Activated T-cell treated with anti-CD3 and anti-CD28 coated beads, Interleukin-2, amount 50 U/mL, for 72 hours (primary cell): ENCODE results near the gene UBR2. TPM values are rescaled to one million over a fixed set of nuclear protein-coding genes. Genes with fewer than 3 reads are reported as not detected.
A peak's percentile ranks its signal among the peaks of the same experiment; 100 is the strongest.
"Not testable (repeated sequence)": the region's sequence is repeated elsewhere in the genome, so short reads cannot be mapped to it uniquely, and the experiment has no call there.

Experiments used
- ATAC-seq, 2 donors: fragments of 150-1000 bp; cut with Tn5 transposase; replicated peaks in 1 of 2; 2 replicates each; pipeline ENCODE4 v1.10.0; 2021; ENCODE audit warnings: moderate library complexity in 2 of 2, mild to moderate bottlenecking in 1 of 2
- DNase-seq, 2 donors: peaks; one replicate each; pipeline ENCODE4 v3.0.0; 2021 to 2022; ENCODE audit warnings: mixed read lengths in 1 of 2
- H3K27ac Mint-ChIP-seq: one replicate; pipeline ENCODE4 v1.8.0; 2022; ENCODE audit warnings: mild to moderate bottlenecking, moderate library complexity, mixed read lengths
- H3K27me3 Mint-ChIP-seq: one replicate; pipeline ENCODE4 v1.8.0; 2022; ENCODE audit warnings: low read depth, mixed read lengths
- H3K36me3 Mint-ChIP-seq, 2 donors: one replicate each; pipeline ENCODE4 v1.8.0; 2022; ENCODE audit warnings: mixed read lengths in 2 of 2, mild to moderate bottlenecking in 1 of 2; ENCODE audit not compliant: insufficient read depth in 2 of 2
- H3K4me1 Mint-ChIP-seq: one replicate; pipeline ENCODE4 v1.8.0; 2022; ENCODE audit warnings: low read depth, mixed read lengths
- H3K4me3 Mint-ChIP-seq, 2 donors: one replicate each; pipeline ENCODE4 v1.8.0; 2022; ENCODE audit warnings: mild to moderate bottlenecking in 2 of 2, mixed read lengths in 2 of 2, moderate library complexity in 2 of 2
- H3K9me3 Mint-ChIP-seq, 2 donors: one replicate each; pipeline ENCODE4 v1.8.0; 2022; ENCODE audit warnings: mixed read lengths in 2 of 2
- total RNA-seq, 2 donors: library from RNA; stranded (reverse); gene quantifications; one replicate each; pipeline ENCODE4 v1.2.3, GENCODE V29; 2022

UBR2 gene
- total RNA-seq, 2 donors from 2014 or later: 33.9 to 36.9 TPM

DNA sequence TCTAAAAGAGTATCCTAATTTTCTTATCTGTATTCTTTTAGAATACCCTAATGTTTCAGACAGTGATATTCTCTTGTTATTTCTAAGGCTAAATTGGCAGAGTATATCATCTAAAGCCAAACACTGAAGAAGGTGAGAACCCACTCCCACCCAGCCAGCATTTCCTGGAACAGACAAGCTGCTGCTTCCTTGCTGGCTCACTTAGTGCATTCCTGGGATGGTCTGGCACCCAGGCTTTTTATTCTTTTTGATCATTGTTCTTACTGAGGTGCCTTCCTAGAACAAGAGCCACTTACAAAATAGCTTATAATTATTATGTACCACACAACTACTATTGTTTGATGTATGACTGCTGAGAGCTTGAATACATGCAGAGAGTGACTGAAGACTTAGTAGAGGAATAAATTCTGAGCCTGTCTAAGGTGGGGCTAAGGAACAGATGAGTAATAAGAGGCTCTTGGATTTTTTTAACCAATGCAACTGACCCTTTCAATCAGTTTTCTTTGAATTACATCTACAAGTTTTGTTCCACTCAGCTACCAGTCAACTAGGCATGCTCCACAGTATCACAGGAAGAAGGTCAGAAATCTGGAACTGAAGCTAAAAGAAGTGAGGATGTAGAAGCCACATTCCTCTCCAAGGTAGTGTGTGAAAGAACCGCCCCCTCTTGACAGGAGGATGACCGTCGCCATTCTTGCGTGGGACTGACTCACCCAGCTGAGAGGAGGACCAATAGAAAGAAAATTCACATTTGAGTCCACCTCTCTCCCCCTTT, 128.5 kb downstream of the UBR2 start:
- ATAC-seq (peak; percentile 47 to 59), DNase-seq (peak; percentile 19 to 28)
- Mint-ChIP-seq H3K4me1 (peaks cover 36% of the 10 kb centered on the region), H3K36me3 (peaks cover 8 to 23% of the 10 kb centered on the region in 2 donors), H3K9me3 (no peaks in the 10 kb centered on the region), H3K27me3 (no peaks in the 10 kb centered on the region), H3K4me3 (peak overlapping the region in 1 of 2 donors; percentile 9), H3K27ac (peak overlapping the region; percentile 82)

DNA sequence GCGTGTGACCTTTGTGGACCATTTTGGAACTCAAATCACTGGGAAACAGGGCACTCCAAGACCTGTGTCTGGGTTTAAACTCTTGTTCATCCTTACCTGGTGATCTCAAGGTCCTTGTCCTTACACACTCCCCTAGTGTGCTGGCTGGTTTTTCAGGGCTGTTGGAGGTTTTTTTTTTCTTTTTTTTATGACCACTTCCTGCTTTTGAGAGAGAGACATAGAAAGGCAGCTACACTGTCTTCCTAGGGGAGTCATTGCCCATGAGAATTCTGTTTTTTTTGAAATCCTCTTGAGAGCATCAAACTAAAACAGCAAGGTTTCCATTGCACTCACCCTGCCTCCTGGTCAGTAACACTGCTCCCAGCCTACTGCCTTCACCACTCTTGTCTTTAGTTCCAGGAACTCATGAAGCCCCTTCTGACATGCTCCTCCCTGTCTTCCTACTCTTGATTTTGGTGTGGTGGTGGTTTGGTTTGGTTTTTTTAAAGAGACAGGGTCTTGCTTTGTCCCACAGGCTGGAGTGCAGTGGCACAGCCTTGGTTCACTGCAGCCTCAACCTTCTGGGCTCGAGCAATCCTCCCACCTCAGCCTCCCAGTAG, 130.0 kb downstream of the UBR2 start:
- ATAC-seq: peak; percentile 37 to 51
- H3K4me1 Mint-ChIP-seq: peaks cover 36% of the 10 kb centered on the region
- no peaks in the 10 kb centered on the region for H3K27me3 Mint-ChIP-seq
- H3K9me3 Mint-ChIP-seq: no peaks in the 10 kb centered on the region
- DNase-seq: no peak
- H3K4me3 Mint-ChIP-seq: peak overlapping the region in 1 of 2 donors; percentile 16
- peak overlapping the region; percentile 52 for H3K27ac Mint-ChIP-seq
- H3K36me3 Mint-ChIP-seq: peaks cover 6 to 12% of the 10 kb centered on the region in 2 donors

GRCh38 chr6:42694586-42694985, 130.8 kb downstream of the UBR2 start:
- H3K4me1 Mint-ChIP-seq: peaks cover 36% of the 10 kb centered on the region
- H3K27ac Mint-ChIP-seq: peak overlapping the region; percentile 52
- H3K27me3 Mint-ChIP-seq: no peaks in the 10 kb centered on the region
- H3K36me3 Mint-ChIP-seq: peaks cover 6 to 8% of the 10 kb centered on the region in 2 donors
- H3K9me3 Mint-ChIP-seq: no peaks in the 10 kb centered on the region
- no peak overlapping the region for H3K4me3 Mint-ChIP-seq
- DNase-seq (no peak), ATAC-seq (no peak)

GRCh38 chr6:42696526-42697267, 132.9 kb downstream of the UBR2 start:
- Mint-ChIP-seq H3K4me3 (no peak overlapping the region), H3K27me3 (no peaks in the 10 kb centered on the region), H3K9me3 (no peaks in the 10 kb centered on the region), H3K27ac (peak overlapping the region; percentile 54), H3K4me1 (peaks cover 22% of the 10 kb centered on the region), H3K36me3 (peaks cover 3 to 4% of the 10 kb centered on the region in 2 donors)
- ATAC-seq (no peak), DNase-seq (no peak)

DNA sequence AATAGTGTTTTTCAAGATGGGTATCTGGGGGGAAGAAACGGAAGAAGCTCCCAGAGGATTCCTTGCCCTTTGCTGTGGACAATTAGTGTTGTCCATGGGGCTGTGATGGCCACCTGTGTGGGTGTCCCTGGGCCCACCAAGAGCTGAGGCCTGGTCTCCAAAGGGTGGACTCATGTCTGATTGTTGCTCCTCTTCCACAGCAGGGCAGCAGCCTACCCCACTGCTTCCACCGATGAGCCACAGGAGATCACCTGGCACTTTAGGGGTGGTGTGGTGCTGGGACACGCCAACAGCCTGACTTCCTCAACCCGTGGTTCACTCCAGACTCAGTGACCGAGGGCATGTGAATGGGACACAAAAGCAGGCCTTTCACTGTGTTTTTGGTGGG, 133.4 kb downstream of the UBR2 start:
- DNase-seq: no peak
- Mint-ChIP-seq H3K9me3 (no peaks in the 10 kb centered on the region), H3K4me1 (peaks cover 20% of the 10 kb centered on the region), H3K4me3 (no peak overlapping the region), H3K36me3 (peaks cover 3 to 4% of the 10 kb centered on the region in 2 donors), H3K27me3 (no peaks in the 10 kb centered on the region), H3K27ac (peak overlapping the region; percentile 54)
- no peak for ATAC-seq

DNA sequence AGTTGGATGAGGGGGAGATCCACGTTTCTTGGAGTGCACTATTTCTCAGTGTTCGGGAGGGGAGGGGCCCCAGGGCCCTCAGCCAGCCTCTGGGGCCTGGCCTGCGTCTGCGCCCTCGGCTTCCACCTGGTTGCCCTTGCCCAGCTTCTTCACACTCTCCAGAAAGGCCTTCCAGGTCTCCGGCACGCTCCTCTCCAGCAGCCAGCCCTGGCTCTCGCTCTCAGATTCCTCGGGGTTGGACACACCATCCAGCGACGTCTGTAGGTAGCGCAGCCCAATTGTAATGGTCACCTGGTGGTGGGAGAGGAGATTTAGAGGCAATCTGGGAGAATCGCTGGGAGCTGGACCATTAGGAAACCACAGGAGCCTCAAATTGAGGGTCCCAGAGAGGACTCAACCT, 134.4 kb downstream of the UBR2 start:
- H3K27ac Mint-ChIP-seq: no peak overlapping the region

DNA sequence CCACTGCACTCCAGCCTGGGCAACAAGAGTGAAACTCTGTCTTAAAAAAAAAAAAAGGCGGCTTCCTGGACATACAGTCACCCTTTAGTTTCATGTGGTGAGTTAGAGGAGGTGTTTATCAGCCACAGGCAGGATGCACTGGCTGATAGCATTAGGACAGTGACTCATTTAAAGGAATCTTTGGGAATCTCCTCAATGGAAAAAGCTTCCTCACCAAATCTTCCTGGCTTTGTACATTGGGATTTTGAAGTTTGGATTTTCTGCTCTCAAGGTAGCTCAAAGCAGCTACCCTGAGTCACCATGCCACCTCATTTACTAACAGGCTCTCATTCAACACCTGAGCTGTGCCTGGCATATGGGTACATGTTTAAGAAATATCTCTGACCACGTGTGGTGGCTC, 138.4 kb downstream of the UBR2 start:
- Mint-ChIP-seq H3K36me3 (no peaks in the 10 kb centered on the region), H3K4me1 (peaks cover under 1% of the 10 kb centered on the region), H3K4me3 (no peak overlapping the region), H3K27ac (no peak overlapping the region), H3K9me3 (no peaks in the 10 kb centered on the region), H3K27me3 (no peaks in the 10 kb centered on the region)
- ATAC-seq: peak in 1 of 2 donors; percentile 38
- DNase-seq: no peak

More for the DNA sequence above, 134.4 kb downstream of the UBR2 start:
- Mint-ChIP-seq H3K4me3 (no peak overlapping the region), H3K27me3 (no peaks in the 10 kb centered on the region), H3K36me3 (peaks cover 0 to 4% of the 10 kb centered on the region in 2 donors), H3K9me3 (no peaks in the 10 kb centered on the region), H3K4me1 (peaks cover 11% of the 10 kb centered on the region)
- no peak for DNase-seq
- no peak for ATAC-seq

GRCh38 chr6:42702786-42703185, 139.0 kb downstream of the UBR2 start:
- H3K4me3 Mint-ChIP-seq, H3K9me3 Mint-ChIP-seq, H3K4me1 Mint-ChIP-seq, H3K27ac Mint-ChIP-seq, DNase-seq, H3K36me3 Mint-ChIP-seq, ATAC-seq, H3K27me3 Mint-ChIP-seq: not testable (repeated sequence)

GRCh38 chr6:42704251-42704936, 140.6 kb downstream of the UBR2 start:
- ATAC-seq (peak in 1 of 2 donors; percentile 8), DNase-seq (no peak)
- Mint-ChIP-seq H3K9me3 (no peaks in the 10 kb centered on the region), H3K4me3 (no peak overlapping the region), H3K27me3 (no peaks in the 10 kb centered on the region), H3K27ac (no peak overlapping the region), H3K36me3 (no peaks in the 10 kb centered on the region), H3K4me1 (peaks cover 6% of the 10 kb centered on the region)

- no peaks in the 10 kb centered on the region for H3K27me3 Mint-ChIP-seq
- no peak overlapping the region for H3K27ac Mint-ChIP-seq
Measured at GRCh38 chr6:42704937-42705374, 141.1 kb downstream of the UBR2 start.

GRCh38 chr6:42707595-42707994, 143.8 kb downstream of the UBR2 start:
- no peak overlapping the region for H3K4me3 Mint-ChIP-seq
- peak; percentile 39 to 72 for ATAC-seq
- H3K9me3 Mint-ChIP-seq: peaks cover 3 to 5% of the 10 kb centered on the region in 2 donors
- no peak overlapping the region for H3K27ac Mint-ChIP-seq
- DNase-seq: no peak
- H3K4me1 Mint-ChIP-seq: peaks cover 6% of the 10 kb centered on the region
- H3K36me3 Mint-ChIP-seq: peaks cover 0 to 6% of the 10 kb centered on the region in 2 donors
- H3K27me3 Mint-ChIP-seq: no peaks in the 10 kb centered on the region

More at GRCh38 chr6:42704937-42705374, 141.1 kb downstream of the UBR2 start:
- H3K4me3 Mint-ChIP-seq: no peak overlapping the region
- ATAC-seq (peak in 1 of 2 donors; percentile 14), DNase-seq (no peak)
- peaks cover 6% of the 10 kb centered on the region for H3K4me1 Mint-ChIP-seq
- no peaks in the 10 kb centered on the region for H3K9me3 Mint-ChIP-seq
- no peaks in the 10 kb centered on the region for H3K36me3 Mint-ChIP-seq

DNA sequence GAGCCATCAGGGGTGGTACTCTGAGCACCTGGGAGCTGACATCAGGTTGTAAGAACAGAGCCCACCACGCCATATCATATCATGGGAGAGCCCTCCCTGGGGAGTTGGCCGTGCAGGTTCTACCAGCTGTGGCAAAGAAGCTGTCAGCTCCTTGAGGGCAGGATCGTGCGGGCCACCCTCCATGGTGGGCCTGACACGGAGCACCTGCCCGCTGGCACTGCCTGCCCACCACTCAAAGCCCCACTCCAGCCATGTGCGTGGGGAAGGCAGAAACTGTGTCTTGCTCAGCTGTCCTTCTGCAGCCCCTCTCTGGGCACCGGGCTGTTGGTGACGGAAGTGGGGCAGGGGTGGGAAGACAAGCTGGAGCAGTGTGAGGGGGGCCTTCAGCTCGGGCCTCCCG, 144.3 kb downstream of the UBR2 start:
- peaks cover 6% of the 10 kb centered on the region for H3K4me1 Mint-ChIP-seq
- no peak overlapping the region for H3K27ac Mint-ChIP-seq
- no peak overlapping the region for H3K4me3 Mint-ChIP-seq
- peaks cover 0 to 6% of the 10 kb centered on the region in 2 donors for H3K36me3 Mint-ChIP-seq
- DNase-seq (no peak), ATAC-seq (peak in 1 of 2 donors; percentile 12)
- no peaks in the 10 kb centered on the region for H3K27me3 Mint-ChIP-seq
- peaks cover 3 to 5% of the 10 kb centered on the region in 2 donors for H3K9me3 Mint-ChIP-seq
